H1 (cell line): Measurements from ENCODE around the gene KLF13. TPM values are rescaled to one million over a fixed set of nuclear protein-coding genes. Genes with fewer than 3 reads are reported as not detected.

ENCODE experiments used
- CTCF ChIA-PET: fragments of 300-600 bp; sonication (Branson Sonifier 250); formaldehyde crosslinking; loops from one replicate; lab custom pipeline; 2021; ENCODE audit not compliant: partially characterized antibody; lab: Charles Lee
- POLR2A ChIA-PET: fragments of 300-600 bp; sonication (Branson Sonifier 250); formaldehyde crosslinking; loops from one replicate; lab custom pipeline; 2021; ENCODE audit warnings: inconsistent platforms; ENCODE audit not compliant: partially characterized antibody; lab: Charles Lee
- DNase-seq, 2 experiments: peaks; one replicate each; pipeline versions ENCODE4 v3.0.0 to v3.0.0-alpha.2; 2010 to 2022; ENCODE audit warnings: low spot score in 2 of 2, low read depth in 1 of 2, mixed read lengths in 1 of 2
- FAIRE-seq: peaks from 2 replicates; lab custom pipeline; 2011; peaks lifted over from hg19 to GRCh38; lab: Jason Lieb, UNC
- H2AFZ ChIP-seq: 2 replicates; pipeline ENCODE4 v1.8.1; 2012; ENCODE audit warnings: low read length, inconsistent platforms
- H2AK5ac ChIP-seq: 2 replicates; pipeline ENCODE4 v1.6.1; 2013; ENCODE audit warnings: low read depth, low read length
- H2BK120ac ChIP-seq: replicated peaks from 2 replicates; pipeline ENCODE3; 2013; ENCODE audit warnings: low read depth, low read length, inconsistent platforms
- H2BK12ac ChIP-seq: 2 replicates; pipeline ENCODE4 v1.6.1; 2013; ENCODE audit warnings: low read depth, low read length
- H2BK15ac ChIP-seq: 2 replicates; pipeline ENCODE4 v1.6.1; 2013; ENCODE audit warnings: low read length
- H2BK20ac ChIP-seq: 2 replicates; pipeline ENCODE4 v1.6.1; 2013; ENCODE audit warnings: low read length
- H2BK5ac ChIP-seq: 2 replicates; pipeline ENCODE4 v1.6.1; 2013; ENCODE audit warnings: low read depth, low read length
- H3K14ac ChIP-seq: 2 replicates; pipeline ENCODE4 v1.6.1; 2013; ENCODE audit warnings: inconsistent platforms; ENCODE audit not compliant: insufficient read length
- H3K18ac ChIP-seq: 2 replicates; pipeline ENCODE4 v1.6.1; 2013; ENCODE audit warnings: low read length; ENCODE audit errors: extremely low read depth
- H3K23ac ChIP-seq: 2 replicates; pipeline ENCODE4 v1.6.1; 2013; ENCODE audit warnings: inconsistent platforms; ENCODE audit not compliant: insufficient read length
- H3K23me2 ChIP-seq: 2 replicates; pipeline ENCODE4 v1.6.1; 2013; ENCODE audit warnings: low read depth, low read length
- H3K27ac ChIP-seq: 2 replicates; pipeline ENCODE4 v1.6.1; 2011; ENCODE audit warnings: low read depth, low read length, inconsistent platforms
- H3K27me3 ChIP-seq, 4 experiments: replicated peaks in 1 of 4; 1 replicate in 1 of 4; 2 replicates in 3 of 4; pipeline versions ENCODE4 v1.6.1 to v1.8.1; 2011 to 2013; ENCODE audit warnings: low read length in 3 of 4, mild to moderate bottlenecking in 3 of 4, inconsistent platforms in 2 of 4, mixed read lengths in 2 of 4, moderate library complexity in 1 of 4; ENCODE audit not compliant: control insufficient read depth in 3 of 4, insufficient read depth in 3 of 4; ENCODE audit errors: extremely low read depth in 1 of 4
- H3K36me3 ChIP-seq, 4 experiments: 2 replicates each; pipeline versions ENCODE4 v1.6.1 to v1.8.1; 2011 to 2013; ENCODE audit warnings: mild to moderate bottlenecking in 4 of 4, low read length in 3 of 4, moderate library complexity in 2 of 4, control low read depth in 1 of 4, inconsistent platforms in 1 of 4; ENCODE audit not compliant: insufficient read depth in 4 of 4, control insufficient read depth in 2 of 4
- H3K4ac ChIP-seq: replicated peaks from 2 replicates; pipeline ENCODE3; 2013; ENCODE audit warnings: low read length, low read depth, mixed read lengths, inconsistent platforms; ENCODE audit not compliant: insufficient read length
- H3K4me1 ChIP-seq, 4 experiments: replicated peaks in 1 of 4; 1 replicate in 1 of 4; 2 replicates in 3 of 4; pipeline versions ENCODE4 v1.6.1 to v1.8.1; 2011 to 2013; ENCODE audit warnings: low read length in 3 of 4, inconsistent platforms in 2 of 4, mixed read lengths in 1 of 4; ENCODE audit not compliant: insufficient read depth in 4 of 4, control insufficient read depth in 3 of 4
- H3K4me2 ChIP-seq, 2 experiments: 2 replicates each; pipeline versions ENCODE4 v1.6.1 to v1.8.1; 2011 to 2013; ENCODE audit warnings: low read depth in 2 of 2, low read length in 2 of 2, control low read depth in 1 of 2, inconsistent platforms in 1 of 2, mild to moderate bottlenecking in 1 of 2; ENCODE audit not compliant: insufficient read depth in 1 of 2
- H3K4me3 ChIP-seq, 4 experiments: fragments of 200-600, 300-600 bp in 1 of 4; sonication (generic), shearing (Covaris generic), sonication (Bioruptor Twin) in 1 of 4; 2 replicates each; pipeline versions ENCODE4 v1.5.1 to v1.8.1; 2011 to 2016; ENCODE audit warnings: low read length in 4 of 4, low read depth in 3 of 4, control low read depth in 2 of 4, inconsistent platforms in 2 of 4, mild to moderate bottlenecking in 2 of 4, mixed read lengths in 1 of 4, moderate library complexity in 1 of 4; ENCODE audit not compliant: insufficient read depth in 2 of 4; ENCODE audit errors: extremely low read depth in 1 of 4
- H3K56ac ChIP-seq: replicated peaks from 2 replicates; pipeline ENCODE3; 2013; ENCODE audit warnings: low read depth, mild to moderate bottlenecking, mixed read lengths, low read length, inconsistent platforms; ENCODE audit not compliant: insufficient read length
- H3K79me1 ChIP-seq: 2 replicates; pipeline ENCODE4 v1.6.1; 2013; ENCODE audit warnings: low read depth, low read length, control low read depth
- H3K79me2 ChIP-seq, 2 experiments: 2 replicates each; pipeline versions ENCODE4 v1.6.1 to v1.8.1; 2012 to 2013; ENCODE audit warnings: low read length in 2 of 2, mild to moderate bottlenecking in 2 of 2, inconsistent platforms in 1 of 2; ENCODE audit not compliant: insufficient read depth in 2 of 2, control insufficient read depth in 1 of 2
- H3K9ac ChIP-seq, 4 experiments: replicated peaks in 1 of 4; 1 replicate in 1 of 4; 2 replicates in 3 of 4; pipeline versions ENCODE4 v1.6.1 to v1.8.1; 2011 to 2013; ENCODE audit warnings: low read depth in 3 of 4, low read length in 3 of 4, control low read depth in 2 of 4, mild to moderate bottlenecking in 2 of 4, moderate library complexity in 2 of 4, inconsistent platforms in 1 of 4; ENCODE audit errors: extremely low read depth in 1 of 4
- H3K9me3 ChIP-seq, 2 experiments: 2 replicates each; pipeline versions ENCODE4 v1.6.1 to v1.8.1; 2012 to 2013; ENCODE audit warnings: mild to moderate bottlenecking in 2 of 2, moderate library complexity in 2 of 2, control low read depth in 1 of 2, inconsistent platforms in 1 of 2, low read depth in 1 of 2, low read length in 1 of 2, mixed read lengths in 1 of 2; ENCODE audit not compliant: insufficient read depth in 2 of 2
- H4K20me1 ChIP-seq, 2 experiments: replicated peaks in 1 of 2; 2 replicates each; pipeline versions ENCODE3 to v1.8.1; 2011 to 2013; ENCODE audit warnings: inconsistent platforms in 2 of 2, low read length in 2 of 2, mild to moderate bottlenecking in 1 of 2; ENCODE audit not compliant: insufficient read depth in 2 of 2, control insufficient read depth in 1 of 2
- H4K5ac ChIP-seq: 2 replicates; pipeline ENCODE4 v1.6.1; 2013; ENCODE audit warnings: low read length, low read depth, mixed read lengths, inconsistent platforms; ENCODE audit not compliant: insufficient read length
- H4K8ac ChIP-seq: 2 replicates; pipeline ENCODE4 v1.8.0; 2013; ENCODE audit warnings: mild to moderate bottlenecking, moderate library complexity, low read length, inconsistent platforms; ENCODE audit not compliant: insufficient read depth; ENCODE audit errors: extremely low read depth
- H4K91ac ChIP-seq: replicated peaks from 2 replicates; pipeline ENCODE3; 2013; ENCODE audit warnings: low read length, mixed read lengths, inconsistent platforms; ENCODE audit not compliant: insufficient read length
- ASH2L ChIP-seq: fragments of 200-600, 300-600 bp; sonication (generic); IDR thresholded peaks from one replicate; pipeline ENCODE4 v1.7.1; 2017; ENCODE audit warnings: low read length
- BCL11A ChIP-seq, 2 experiments: IDR thresholded peaks; one replicate each; pipeline ENCODE4 v1.6.1; 2011; ENCODE audit warnings: low read depth in 2 of 2, low read length in 2 of 2, mild to moderate bottlenecking in 2 of 2
- MAFK ChIP-seq: IDR thresholded peaks from 2 replicates; pipeline ENCODE4 v1.6.1; 2012; ENCODE audit warnings: low read depth, mild to moderate bottlenecking, improper control_type of control experiment, low read length
- NANOG ChIP-seq: IDR thresholded peaks from 2 replicates; pipeline ENCODE4 v1.6.1; 2011; ENCODE audit warnings: low read length, low read depth, mild to moderate bottlenecking, inconsistent platforms; ENCODE audit not compliant: insufficient read depth, poor library complexity, severe bottlenecking
- SIRT6 ChIP-seq: IDR thresholded peaks from one replicate; pipeline ENCODE4 v1.7.1; 2012; ENCODE audit warnings: low read length, inconsistent platforms
- TAF1 ChIP-seq: IDR thresholded peaks from 2 replicates; pipeline ENCODE4 v1.6.1; 2011; ENCODE audit warnings: mild to moderate bottlenecking, low read depth, low read length
- WGBS, 2 experiments: shearing (Covaris generic) in 1 of 2; methylation state at CpG; one replicate each; pipeline versions ENCODE4 v1.1.6 to v1.1.7; 2013 to 2015; ENCODE audit warnings: low lambda C conversion rate in 2 of 2, mixed read lengths in 2 of 2, inconsistent platforms in 1 of 2, low coverage in 1 of 2, missing lambda C conversion rate in 1 of 2; ENCODE audit not compliant: insufficient replicate concordance in 2 of 2, insufficient coverage in 1 of 2, insufficient read length in 1 of 2; ENCODE audit errors: extremely low coverage in 1 of 2, missing lambda C conversion rate in 1 of 2; 5-methylcytosine and 5-hydroxymethylcytosine counted together
- polyA plus RNA-seq, 7 experiments: library from polyadenylated mRNA; depleted of rRNA in 3 of 7; stranded (reverse) in 5 of 7; unstranded in 2 of 7; fragments of >200 nt in 5 of 7; fragments of 200-250 nt in 2 of 7; gene quantifications; 1 replicate in 5 of 7; 2 replicates in 1 of 7; 4 replicates in 1 of 7; pipeline versions ENCODE4 v1.2.1 to v1.2.3, GENCODE V29; 2011 to 2013; ENCODE audit warnings: missing spikeins in 2 of 7, mixed read lengths in 2 of 7
- total RNA-seq: library from RNA; stranded (reverse); fragmentation: NEBNext Ultra II Directional; extraction: Animal tissue kit (Norgen Biotek cat#: 25700); gene quantifications from 2 replicates; pipeline ENCODE4 v1.2.1, GENCODE V29; 2021
- TF ChIP-seq, protein P1 (sequence below): IDR thresholded peaks from 2 replicates; pipeline ENCODE4 v1.6.1; 2011; ENCODE audit warnings: low read length, improper control_type of control experiment

Gene KLF13
- total and polyA plus RNA-seq, 2 of the 8 experiments (the other 6 are each of a cell fraction or from before 2014, with no cell fraction given), result 18.3 to 33.4 TPM

DNA sequence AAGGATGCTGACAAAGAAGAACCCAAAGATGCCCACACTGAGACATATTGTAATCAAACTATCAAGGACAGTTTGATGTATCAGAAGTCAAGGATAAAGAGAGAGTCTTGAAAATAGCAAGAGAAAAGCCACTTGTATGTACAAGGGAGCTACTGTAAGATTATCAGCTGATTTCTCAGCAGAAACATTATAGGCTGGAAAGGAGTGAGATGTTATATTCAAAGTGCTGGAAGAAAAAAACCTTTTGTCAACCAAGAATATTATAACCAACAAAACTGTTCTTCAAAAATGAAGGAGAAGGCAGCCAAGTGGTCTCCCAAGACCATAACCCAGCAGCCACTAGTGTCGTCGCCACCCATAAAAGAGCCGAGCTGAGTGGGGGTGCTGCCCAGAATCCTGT is 93.2 kb downstream of the KLF13 start:
- no peak overlapping the region for H4K5ac ChIP-seq
- no peak overlapping the region for H3K27ac ChIP-seq
- H3K4me1 ChIP-seq, result no peaks in the 10 kb centered on the region
- H3K4ac ChIP-seq, result no peak overlapping the region
- H3K23me2 ChIP-seq, result no peaks in the 10 kb centered on the region; the same call in 1 of the 2 replicates
- H4K20me1 ChIP-seq, result no peaks in the 10 kb centered on the region
- TF ChIP-seq SIRT6 (no peak), BCL11A (IDR thresholded peaks at IDR 0.05; ENCODE audit: low read depth in 2 of 2, low read length in 2 of 2) (no peak), MAFK (no peak), ASH2L (no peak), TAF1 (no peak), NANOG (no peak)
- TF ChIP-seq, protein P1, sequence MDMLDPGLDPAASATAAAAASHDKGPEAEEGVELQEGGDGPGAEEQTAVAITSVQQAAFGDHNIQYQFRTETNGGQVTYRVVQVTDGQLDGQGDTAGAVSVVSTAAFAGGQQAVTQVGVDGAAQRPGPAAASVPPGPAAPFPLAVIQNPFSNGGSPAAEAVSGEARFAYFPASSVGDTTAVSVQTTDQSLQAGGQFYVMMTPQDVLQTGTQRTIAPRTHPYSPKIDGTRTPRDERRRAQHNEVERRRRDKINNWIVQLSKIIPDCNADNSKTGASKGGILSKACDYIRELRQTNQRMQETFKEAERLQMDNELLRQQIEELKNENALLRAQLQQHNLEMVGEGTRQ, result no peak
- TF ChIP-seq, all 59 proteins: peak for 0
- Histone ChIP-seq H3K23ac (no peak overlapping the region), H3K9ac (no peak overlapping the region), H3K18ac (no peak overlapping the region), H2BK120ac (no peak overlapping the region), H3K14ac (no peak overlapping the region), H2BK12ac (no peak overlapping the region), H2AFZ (no peak overlapping the region), H3K4me2 (no peak overlapping the region), H2BK15ac (no peak overlapping the region), H2BK5ac (no peak overlapping the region), H3K36me3 (no peaks in the 10 kb centered on the region; a peak in 1 of 8 replicates), H3K27me3 (no peaks in the 10 kb centered on the region), H3K79me1 (no peaks in the 10 kb centered on the region), H2AK5ac (no peak overlapping the region), H4K8ac (no peak overlapping the region), H2BK20ac (no peak overlapping the region), H3K79me2 (no peaks in the 10 kb centered on the region), H4K91ac (no peak overlapping the region), H3K9me3 (peaks cover 5 to 13% of the 10 kb centered on the region in 2 experiments; a peak in 3 of 4 replicates), H3K56ac (no peak overlapping the region), H3K4me3 (no peak overlapping the region)
- FAIRE-seq (no peak), DNase-seq (no peak)
- WGBS, 2 experiments, result 94% methylated on average over 3 of the region's 3 CpGs; no CpG with 5 or more reads in 1 of the 2 experiments
- CTCF ChIA-PET, result interaction anchor here (0.9 to 1.3 kb wide), 2 partner anchors 13 to 38 kb away, joined by 3 read pairs; no protein-coding TSS in a partner anchor
- POLR2A ChIA-PET, result interaction anchor here (0.6 kb wide), 1 partner anchor 190 kb away, joined by 3 read pairs; no protein-coding TSS in a partner anchor
